ENCODE data around the gene PITHD1.

DNA sequence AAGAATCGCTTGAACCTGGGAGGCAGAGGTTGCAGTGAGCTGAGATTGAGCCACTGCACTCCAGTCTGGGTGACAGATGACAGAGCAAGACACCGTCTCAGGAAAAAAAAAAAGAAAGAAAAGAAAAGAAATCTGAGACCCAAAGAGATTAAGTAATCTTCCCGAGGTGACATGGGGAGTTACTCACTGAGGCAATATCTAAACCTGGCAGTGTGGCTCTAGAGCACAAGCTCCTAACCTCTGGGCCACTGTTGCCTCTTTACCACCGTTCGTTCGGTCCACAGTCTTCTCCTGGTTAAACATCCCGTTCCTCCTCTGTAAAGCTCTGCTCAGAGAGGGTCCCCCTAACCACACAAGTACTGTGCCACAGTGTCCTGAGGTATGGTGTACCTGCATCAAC, 45.5 kb downstream of the PITHD1 start:
- TF ChIP-seq POLR2A (IDR thresholded peaks at IDR 0.05) = no peak
- TF ChIP-seq, protein P1, sequence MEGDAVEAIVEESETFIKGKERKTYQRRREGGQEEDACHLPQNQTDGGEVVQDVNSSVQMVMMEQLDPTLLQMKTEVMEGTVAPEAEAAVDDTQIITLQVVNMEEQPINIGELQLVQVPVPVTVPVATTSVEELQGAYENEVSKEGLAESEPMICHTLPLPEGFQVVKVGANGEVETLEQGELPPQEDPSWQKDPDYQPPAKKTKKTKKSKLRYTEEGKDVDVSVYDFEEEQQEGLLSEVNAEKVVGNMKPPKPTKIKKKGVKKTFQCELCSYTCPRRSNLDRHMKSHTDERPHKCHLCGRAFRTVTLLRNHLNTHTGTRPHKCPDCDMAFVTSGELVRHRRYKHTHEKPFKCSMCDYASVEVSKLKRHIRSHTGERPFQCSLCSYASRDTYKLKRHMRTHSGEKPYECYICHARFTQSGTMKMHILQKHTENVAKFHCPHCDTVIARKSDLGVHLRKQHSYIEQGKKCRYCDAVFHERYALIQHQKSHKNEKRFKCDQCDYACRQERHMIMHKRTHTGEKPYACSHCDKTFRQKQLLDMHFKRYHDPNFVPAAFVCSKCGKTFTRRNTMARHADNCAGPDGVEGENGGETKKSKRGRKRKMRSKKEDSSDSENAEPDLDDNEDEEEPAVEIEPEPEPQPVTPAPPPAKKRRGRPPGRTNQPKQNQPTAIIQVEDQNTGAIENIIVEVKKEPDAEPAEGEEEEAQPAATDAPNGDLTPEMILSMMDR (IDR thresholded peaks at IDR 0.05) = no peak

Measured in upper lobe of left lung (tissue), 4 donors.